Measurements from ENCODE around the gene NUP107.

DNA sequence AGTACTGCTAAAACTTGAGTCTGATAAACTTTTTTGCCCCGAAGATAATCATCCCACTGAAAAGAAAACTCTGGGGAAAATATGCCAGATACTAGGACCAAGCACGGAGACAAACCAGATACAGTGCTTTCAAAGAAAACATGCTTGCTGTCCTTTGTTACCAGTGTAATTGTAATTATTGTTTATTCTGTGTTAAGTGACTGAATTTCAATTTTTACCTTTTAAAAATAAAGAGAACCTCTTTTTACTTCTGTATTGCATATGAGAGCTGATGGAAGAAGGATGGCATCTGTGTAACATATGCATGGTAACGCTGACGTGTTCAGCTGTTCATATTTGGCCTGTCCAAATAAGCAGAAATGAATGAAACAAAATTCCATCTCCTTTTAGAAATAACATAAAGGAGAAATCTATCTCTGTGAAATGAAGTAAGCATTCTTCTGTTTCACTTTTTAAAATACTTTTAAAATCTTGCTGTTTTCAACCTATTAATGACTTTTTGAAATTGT, 81.7 kb downstream of the NUP107 start:
- TF ChIP-seq CTCF (IDR thresholded peaks at IDR 0.05) (no peak), EZH2 (IDR thresholded peaks at IDR 0.05; ENCODE audit: borderline replicate concordance, insufficient read depth, low read depth, low read length, poor library complexity, severe bottlenecking) (no peak)
